Peyer's patch (tissue), 4 donors: ENCODE results near the gene STON2.

ENCODE experiments used
- POLR2A ChIP-seq, 2 donors: fragments of 450-650 bp; IDR thresholded peaks; one replicate each; pipeline ENCODE4 v1.5.1; 2017; ENCODE audit warnings: antibody characterized with exemption in 2 of 2, mild to moderate bottlenecking in 2 of 2, moderate library complexity in 2 of 2
- TF ChIP-seq, protein P1 (sequence below), 6 experiments: fragments of 450-650 bp in 4 of 6; fragments of 200-600 bp in 2 of 6; sonication (generic) in 1 of 6; IDR thresholded peaks; one replicate each; pipeline ENCODE4 v1.5.1; 2017 to 2019; ENCODE audit warnings: antibody characterized with exemption in 6 of 6, mild to moderate bottlenecking in 3 of 6, moderate library complexity in 1 of 6

DNA sequence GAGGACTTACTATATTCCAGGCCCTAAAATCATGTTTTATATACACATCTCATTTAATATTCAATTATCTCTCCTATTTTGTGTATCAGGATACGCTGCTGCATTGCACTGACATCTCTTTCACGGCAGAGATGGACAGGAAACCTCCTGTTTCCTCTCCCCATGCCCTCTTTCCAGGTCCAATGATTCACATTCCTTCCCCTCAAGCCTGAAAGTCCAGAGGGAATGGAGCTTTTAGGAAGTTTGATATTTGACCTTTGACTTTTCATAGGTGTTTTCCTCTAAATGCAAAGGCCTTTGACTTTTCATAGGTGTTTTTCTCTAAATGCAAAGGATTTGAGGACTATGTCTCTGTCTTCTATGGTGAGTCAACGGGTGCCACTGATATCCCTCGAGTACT lies 89.5 kb downstream of the STON2 start:
- TF ChIP-seq POLR2A (IDR thresholded peaks at IDR 0.05) = no peak
- TF ChIP-seq, protein P1, sequence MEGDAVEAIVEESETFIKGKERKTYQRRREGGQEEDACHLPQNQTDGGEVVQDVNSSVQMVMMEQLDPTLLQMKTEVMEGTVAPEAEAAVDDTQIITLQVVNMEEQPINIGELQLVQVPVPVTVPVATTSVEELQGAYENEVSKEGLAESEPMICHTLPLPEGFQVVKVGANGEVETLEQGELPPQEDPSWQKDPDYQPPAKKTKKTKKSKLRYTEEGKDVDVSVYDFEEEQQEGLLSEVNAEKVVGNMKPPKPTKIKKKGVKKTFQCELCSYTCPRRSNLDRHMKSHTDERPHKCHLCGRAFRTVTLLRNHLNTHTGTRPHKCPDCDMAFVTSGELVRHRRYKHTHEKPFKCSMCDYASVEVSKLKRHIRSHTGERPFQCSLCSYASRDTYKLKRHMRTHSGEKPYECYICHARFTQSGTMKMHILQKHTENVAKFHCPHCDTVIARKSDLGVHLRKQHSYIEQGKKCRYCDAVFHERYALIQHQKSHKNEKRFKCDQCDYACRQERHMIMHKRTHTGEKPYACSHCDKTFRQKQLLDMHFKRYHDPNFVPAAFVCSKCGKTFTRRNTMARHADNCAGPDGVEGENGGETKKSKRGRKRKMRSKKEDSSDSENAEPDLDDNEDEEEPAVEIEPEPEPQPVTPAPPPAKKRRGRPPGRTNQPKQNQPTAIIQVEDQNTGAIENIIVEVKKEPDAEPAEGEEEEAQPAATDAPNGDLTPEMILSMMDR (IDR thresholded peaks at IDR 0.05) = no peak
